Fibroblast of gingiva (primary cell): ENCODE measurements around the gene STARD7.

Experiments used
- DNase-seq: peaks from one replicate; pipeline ENCODE4 v3.0.0-alpha.2; 2011; ENCODE audit warnings: low read depth

Gene STARD7

DNA sequence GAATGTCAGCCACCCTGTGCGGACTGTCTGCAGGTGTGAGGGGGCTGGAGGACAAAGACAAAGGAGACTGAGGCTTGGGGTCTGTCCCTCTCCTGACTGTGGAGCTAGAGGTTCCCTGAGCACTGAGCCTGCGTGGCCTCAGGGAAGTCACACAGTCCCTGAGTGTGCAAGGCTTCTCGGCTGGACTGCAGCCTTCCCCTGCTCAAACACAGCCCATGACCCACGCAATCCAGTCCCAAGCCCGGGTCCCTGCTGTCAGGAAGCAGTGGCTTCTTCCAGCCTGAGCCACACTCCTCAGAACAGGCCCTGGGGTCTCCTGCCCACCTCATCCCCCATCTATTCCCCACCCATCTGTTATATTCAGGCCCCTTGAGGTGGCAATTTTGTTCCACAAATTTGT, 73.0 kb downstream of the STARD7 start:
- DNase-seq = no peak

GRCh38 chr2:96135171-96135570, 73.5 kb downstream of the STARD7 start:
- no peak for DNase-seq
